ENCODE measurements around the gene BNC2. TPM values are rescaled to one million over a fixed set of nuclear protein-coding genes. Genes with fewer than 3 reads are reported as not detected.

BNC2 gene
- total RNA-seq, 1 experiment from 2014 or later = 11.7 TPM

GRCh38 chr9:16612627-16613026 lies 257.8 kb downstream of the BNC2 start:
- Histone ChIP-seq H4K20me1 (ENCODE audit: low read length) (no peaks in the 10 kb centered on the region), H3K9me3 (ENCODE audit: low read length) (no peaks in the 10 kb centered on the region), H3F3A (ENCODE audit: low read length, unreplicated experiment) (no peaks in the 10 kb centered on the region), H3K4me3 (ENCODE audit: low read length) (no peak overlapping the region), H3K27ac (ENCODE audit: low read length) (no peak overlapping the region), H3K4me1 (ENCODE audit: insufficient read depth, low read length) (no peaks in the 10 kb centered on the region), H3K79me2 (ENCODE audit: low read length) (no peaks in the 10 kb centered on the region), H3K9ac (ENCODE audit: low read length) (no peak overlapping the region), H3K27me3 (ENCODE audit: low read length) (no peaks in the 10 kb centered on the region), H3K4me2 (ENCODE audit: low read length) (no peak overlapping the region), H3K9me2 (replicated peaks; ENCODE audit: low read length) (no peaks in the 10 kb centered on the region), H2AFZ (ENCODE audit: low read length) (no peak overlapping the region), H3K36me3 (ENCODE audit: low read depth, low read length) (no peaks in the 10 kb centered on the region)
- TF ChIP-seq EZH2 (IDR thresholded peaks at IDR 0.05; ENCODE audit: low read length, unreplicated experiment) (no peak), EZH2phosphoT487 (IDR thresholded peaks at IDR 0.05; ENCODE audit: borderline replicate concordance, low read length) (no peak)
- TF ChIP-seq, protein P1, sequence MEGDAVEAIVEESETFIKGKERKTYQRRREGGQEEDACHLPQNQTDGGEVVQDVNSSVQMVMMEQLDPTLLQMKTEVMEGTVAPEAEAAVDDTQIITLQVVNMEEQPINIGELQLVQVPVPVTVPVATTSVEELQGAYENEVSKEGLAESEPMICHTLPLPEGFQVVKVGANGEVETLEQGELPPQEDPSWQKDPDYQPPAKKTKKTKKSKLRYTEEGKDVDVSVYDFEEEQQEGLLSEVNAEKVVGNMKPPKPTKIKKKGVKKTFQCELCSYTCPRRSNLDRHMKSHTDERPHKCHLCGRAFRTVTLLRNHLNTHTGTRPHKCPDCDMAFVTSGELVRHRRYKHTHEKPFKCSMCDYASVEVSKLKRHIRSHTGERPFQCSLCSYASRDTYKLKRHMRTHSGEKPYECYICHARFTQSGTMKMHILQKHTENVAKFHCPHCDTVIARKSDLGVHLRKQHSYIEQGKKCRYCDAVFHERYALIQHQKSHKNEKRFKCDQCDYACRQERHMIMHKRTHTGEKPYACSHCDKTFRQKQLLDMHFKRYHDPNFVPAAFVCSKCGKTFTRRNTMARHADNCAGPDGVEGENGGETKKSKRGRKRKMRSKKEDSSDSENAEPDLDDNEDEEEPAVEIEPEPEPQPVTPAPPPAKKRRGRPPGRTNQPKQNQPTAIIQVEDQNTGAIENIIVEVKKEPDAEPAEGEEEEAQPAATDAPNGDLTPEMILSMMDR (conservative IDR thresholded peaks at IDR 0.05; ENCODE audit: low read depth, low read length) = no peak
- ATAC-seq (no peak), DNase-seq (no peak)
- ChIA-PET POLR2A (ENCODE audit: unreplicated experiment) (no interaction called here), CTCF (no interaction called here)
- intact Hi-C loops (cut with micrococcal nuclease) = no loop called here
- no TSS peak for BruUV-seq (replicated peaks)

DNA sequence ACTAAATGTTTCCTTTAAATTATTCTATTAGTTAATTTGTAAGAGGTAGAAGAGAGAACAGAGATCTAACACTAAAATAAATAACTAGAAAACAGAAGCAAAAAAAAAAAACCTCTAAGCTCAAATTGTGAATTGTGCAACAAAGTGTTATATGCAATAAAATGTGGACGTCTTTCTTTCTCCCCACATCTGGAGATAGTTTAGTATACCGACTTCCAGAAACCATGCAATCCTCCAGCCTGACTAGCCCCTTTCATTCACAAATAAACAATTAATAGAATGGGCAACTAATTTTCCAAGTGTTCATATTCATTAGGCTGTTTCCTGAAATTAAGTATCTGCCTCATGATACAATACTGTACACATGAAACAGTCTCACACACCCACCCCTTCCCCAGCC lies 258.5 kb downstream of the BNC2 start:
- no peaks in the 10 kb centered on the region for H3K9me3 ChIP-seq (ENCODE audit: low read length)
- POLR2A ChIA-PET (ENCODE audit: unreplicated experiment) = no interaction called here
- no peak overlapping the region for H3K4me3 ChIP-seq (ENCODE audit: low read length)
- CTCF ChIA-PET = no interaction called here
- no peaks in the 10 kb centered on the region for H4K20me1 ChIP-seq (ENCODE audit: low read length)
- H3K79me2 ChIP-seq (ENCODE audit: low read length) = no peaks in the 10 kb centered on the region
- H3K36me3 ChIP-seq (ENCODE audit: low read depth, low read length) = no peaks in the 10 kb centered on the region
- no peak overlapping the region for H2AFZ ChIP-seq (ENCODE audit: low read length)
- H3K9me2 ChIP-seq (replicated peaks; ENCODE audit: low read length) = no peaks in the 10 kb centered on the region
- no peak overlapping the region for H3K9ac ChIP-seq (ENCODE audit: low read length)
- intact Hi-C loops (cut with micrococcal nuclease) = no loop called here
- H3K27ac ChIP-seq (ENCODE audit: low read length) = no peak overlapping the region
- ATAC-seq (no peak), DNase-seq (no peak)
- H3K4me1 ChIP-seq (ENCODE audit: insufficient read depth, low read length) = no peaks in the 10 kb centered on the region
- TF ChIP-seq EZH2 (IDR thresholded peaks at IDR 0.05; ENCODE audit: low read length, unreplicated experiment) (no peak), EZH2phosphoT487 (IDR thresholded peaks at IDR 0.05; ENCODE audit: borderline replicate concordance, low read length) (no peak)
- TF ChIP-seq, protein P1 (conservative IDR thresholded peaks at IDR 0.05; ENCODE audit: low read depth, low read length) = no peak
- BruUV-seq (replicated peaks) = no TSS peak
- H3K4me2 ChIP-seq (ENCODE audit: low read length) = no peak overlapping the region
- H3K27me3 ChIP-seq (ENCODE audit: low read length) = no peaks in the 10 kb centered on the region
- no peaks in the 10 kb centered on the region for H3F3A ChIP-seq (ENCODE audit: low read length, unreplicated experiment)

DNA sequence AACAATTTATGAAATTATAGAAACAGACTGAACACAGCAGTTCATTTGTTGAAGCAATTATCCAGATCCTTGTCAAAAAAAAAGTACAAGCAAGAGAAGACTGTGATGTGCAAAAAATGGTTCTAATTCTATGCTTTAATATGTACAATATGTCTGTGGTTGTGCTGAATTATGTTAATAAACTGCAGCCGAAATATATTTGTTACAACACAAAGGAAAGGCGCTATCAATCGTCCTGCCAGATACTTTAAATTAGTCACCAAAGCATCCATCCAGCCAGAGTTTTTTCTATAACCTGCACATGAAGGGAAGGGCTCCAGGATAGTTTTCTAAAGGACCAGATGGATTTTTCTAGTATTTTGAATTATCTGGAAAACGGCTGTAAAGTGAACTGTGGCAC lies 259.5 kb downstream of the BNC2 start:
- H3K4me3 ChIP-seq (ENCODE audit: low read length) = no peak overlapping the region
- POLR2A ChIA-PET (ENCODE audit: unreplicated experiment) = no interaction called here
- H3K27me3 ChIP-seq (ENCODE audit: low read length) = no peaks in the 10 kb centered on the region
- H3K9ac ChIP-seq (ENCODE audit: low read length) = no peak overlapping the region
- no peaks in the 10 kb centered on the region for H3K79me2 ChIP-seq (ENCODE audit: low read length)
- no peaks in the 10 kb centered on the region for H3K36me3 ChIP-seq (ENCODE audit: low read depth, low read length)
- no peak for TF ChIP-seq EZH2 (IDR thresholded peaks at IDR 0.05; ENCODE audit: low read length, unreplicated experiment)
- TF ChIP-seq EZH2phosphoT487 (IDR thresholded peaks at IDR 0.05; ENCODE audit: borderline replicate concordance, low read length) = no peak
- TF ChIP-seq, protein P1 (conservative IDR thresholded peaks at IDR 0.05; ENCODE audit: low read depth, low read length) = no peak
- no peak overlapping the region for H3K27ac ChIP-seq (ENCODE audit: low read length)
- H3K4me1 ChIP-seq (ENCODE audit: insufficient read depth, low read length) = no peaks in the 10 kb centered on the region
- H3K4me2 ChIP-seq (ENCODE audit: low read length) = no peak overlapping the region
- H3K9me3 ChIP-seq (ENCODE audit: low read length) = no peaks in the 10 kb centered on the region
- H3K9me2 ChIP-seq (replicated peaks; ENCODE audit: low read length) = no peaks in the 10 kb centered on the region
- intact Hi-C loops (cut with micrococcal nuclease) = no loop called here
- no TSS peak for BruUV-seq (replicated peaks)
- no peaks in the 10 kb centered on the region for H4K20me1 ChIP-seq (ENCODE audit: low read length)
- H3F3A ChIP-seq (ENCODE audit: low read length, unreplicated experiment) = no peaks in the 10 kb centered on the region
- CTCF ChIA-PET = no interaction called here
- no peak overlapping the region for H2AFZ ChIP-seq (ENCODE audit: low read length)
- ATAC-seq (no peak), DNase-seq (no peak)
